Measurements from ENCODE around the gene PHF8. TPM values are rescaled to one million over a fixed set of nuclear protein-coding genes. Genes with fewer than 3 reads are reported as not detected.

Gene PHF8
- total and polyA plus RNA-seq, 10 donors, result 4.8 to 53.5 (median 36.2) TPM

GRCh38 chrX:53900623-53901022 lies 143.7 kb downstream of the PHF8 start:
- Histone ChIP-seq H3K4me3 (no peak overlapping the region), H3K36me3 (no peaks in the 10 kb centered on the region), H3K4me1 (no peaks in the 10 kb centered on the region), H3K27ac (no peak overlapping the region), H3K27me3 (replicated peaks in 1 of 7) (no peaks in the 10 kb centered on the region), H3K9me3 (no peaks in the 10 kb centered on the region)
- no peak for DNase-seq
- intact Hi-C loops (cut with DNase I; ENCODE audit: low total_unique reads), result no loop called here
- TF ChIP-seq CTCF (IDR thresholded peaks at IDR 0.05 in 8 of 11, conservative IDR thresholded peaks at IDR 0.05 in 3 of 11) (no peak), POLR2A (IDR thresholded peaks at IDR 0.05) (no peak), POLR2AphosphoS5 (IDR thresholded peaks at IDR 0.05) (no peak)
- WGBS, 5 donors, result 78 to 89% (median 84%) methylated on average over 4 to 5 of the region's 5 CpGs

GRCh38 chrX:53895270-53895669 lies 149.0 kb downstream of the PHF8 start:
- TF ChIP-seq CTCF (IDR thresholded peaks at IDR 0.05 in 8 of 11, conservative IDR thresholded peaks at IDR 0.05 in 3 of 11) (no peak), POLR2A (IDR thresholded peaks at IDR 0.05) (no peak), POLR2AphosphoS5 (IDR thresholded peaks at IDR 0.05) (no peak)
- no peaks in the 10 kb centered on the region for H3K36me3 ChIP-seq
- H3K4me1 ChIP-seq, result no peaks in the 10 kb centered on the region
- WGBS, 5 donors, result 74 to 93% (median 88%) methylated on average over 3 of the region's 3 CpGs
- H3K9me3 ChIP-seq, result peaks cover 0 to 4% (median 0%) of the 10 kb centered on the region in 8 donors
- DNase-seq, result no peak
- H3K27ac ChIP-seq, result no peak overlapping the region
- H3K4me3 ChIP-seq, result no peak overlapping the region
- intact Hi-C loops (cut with DNase I; ENCODE audit: low total_unique reads), result no loop called here
- H3K27me3 ChIP-seq (replicated peaks in 1 of 7), result no peaks in the 10 kb centered on the region

Small RNA genes lying within 50 kb of the gene (small RNA-seq; reads per million reads assigned to genes)
- gene RNA5SP505, result 7.3 to 14.7 (median 11.9) reads per million in 4 donors

Other genes starting within 250 kb of the PHF8 start
- 10 to 100 TPM in 4 of 7 donors, 1 to 10 TPM in 3; 6.6 to 15.7 (median 10.8) TPM for gene FAM120C, start 138.8 kb upstream of the PHF8 start, total RNA-seq
- gene FAM120C, start 138.8 kb upstream of the PHF8 start, polyA plus RNA-seq, result 1 to 10 TPM; 3.8 to 3.9 (median 3.8) TPM